Suprapubic skin (tissue), 3 donors: Measurements from ENCODE around the gene MARS1.

Experiments used
- CTCF ChIP-seq, 2 donors: fragments of 200-600 bp in 1 of 2; fragments of 450-650 bp in 1 of 2; sonication (generic) in 1 of 2; IDR thresholded peaks; one replicate each; pipeline ENCODE4 v1.5.1; 2016 to 2019; ENCODE audit warnings: antibody characterized with exemption in 2 of 2, mild to moderate bottlenecking in 1 of 2, moderate library complexity in 1 of 2
- EP300 ChIP-seq: sonication (generic); formaldehyde crosslinking; IDR thresholded peaks from one replicate; pipeline ENCODE4 v1.6.1; 2017; ENCODE audit warnings: antibody characterized with exemption
- POLR2A ChIP-seq, 2 donors: fragments of 450-650 bp; IDR thresholded peaks; one replicate each; pipeline ENCODE4 v1.6.1; 2017; ENCODE audit warnings: antibody characterized with exemption in 2 of 2, mild to moderate bottlenecking in 2 of 2, moderate library complexity in 2 of 2

GRCh38 chr12:57563358-57563757 is 75.5 kb downstream of the MARS1 start:
- TF ChIP-seq CTCF (IDR thresholded peaks at IDR 0.05) = no peak
- TF ChIP-seq POLR2A (IDR thresholded peaks at IDR 0.05) = no peak
- no peak for TF ChIP-seq EP300
